BJ (cell line): ENCODE measurements around the gene SF3A1. TPM values are rescaled to one million over a fixed set of nuclear protein-coding genes. Genes with fewer than 3 reads are reported as not detected.

ENCODE experiments used
- CTCF ChIA-PET: fragments of 350-600 bp; formaldehyde crosslinking; extraction: SDS; loops from one replicate; lab custom pipeline; 2021; ENCODE audit warnings: antibody characterized with exemption, inconsistent platforms; lab: Yijun Ruan, JAX
- POLR2A ChIA-PET: fragments of 300-600 bp; sonication (Branson Sonifier 250); formaldehyde crosslinking; extraction: SDS; loops from one replicate; lab custom pipeline; 2021; ENCODE audit warnings: antibody characterized with exemption; lab: Charles Lee
- DNase-seq: peaks from one replicate; pipeline ENCODE4 v3.0.0-alpha.2; 2011; ENCODE audit warnings: low read depth
- H3K27me3 ChIP-seq: 2 replicates; pipeline ENCODE4 v1.6.0; 2011; ENCODE audit warnings: low read length; ENCODE audit not compliant: control insufficient read depth, insufficient read depth
- H3K36me3 ChIP-seq: 2 replicates; pipeline ENCODE4 v1.5.1; 2011; ENCODE audit warnings: low read length; ENCODE audit not compliant: control insufficient read depth, insufficient read depth
- H3K4me3 ChIP-seq: 2 replicates; pipeline ENCODE4 v1.5.1; 2011; ENCODE audit warnings: low read depth, mild to moderate bottlenecking, control low read depth, low read length
- polyA plus RNA-seq: library from polyadenylated mRNA; depleted of rRNA; stranded (reverse); fragments of >200 nt; gene quantifications from 2 replicates; pipeline ENCODE4 v1.2.3, GENCODE V29; 2011
- TF ChIP-seq, protein P1 (sequence below): IDR thresholded peaks from 2 replicates; pipeline ENCODE4 v1.5.1; 2011; ENCODE audit warnings: low read depth, mild to moderate bottlenecking, control low read depth, inconsistent platforms, low read length, moderate library complexity; ENCODE audit not compliant: insufficient read depth

The SF3A1 gene
- polyA plus RNA-seq, 1 experiment = 66.8 TPM

DNA sequence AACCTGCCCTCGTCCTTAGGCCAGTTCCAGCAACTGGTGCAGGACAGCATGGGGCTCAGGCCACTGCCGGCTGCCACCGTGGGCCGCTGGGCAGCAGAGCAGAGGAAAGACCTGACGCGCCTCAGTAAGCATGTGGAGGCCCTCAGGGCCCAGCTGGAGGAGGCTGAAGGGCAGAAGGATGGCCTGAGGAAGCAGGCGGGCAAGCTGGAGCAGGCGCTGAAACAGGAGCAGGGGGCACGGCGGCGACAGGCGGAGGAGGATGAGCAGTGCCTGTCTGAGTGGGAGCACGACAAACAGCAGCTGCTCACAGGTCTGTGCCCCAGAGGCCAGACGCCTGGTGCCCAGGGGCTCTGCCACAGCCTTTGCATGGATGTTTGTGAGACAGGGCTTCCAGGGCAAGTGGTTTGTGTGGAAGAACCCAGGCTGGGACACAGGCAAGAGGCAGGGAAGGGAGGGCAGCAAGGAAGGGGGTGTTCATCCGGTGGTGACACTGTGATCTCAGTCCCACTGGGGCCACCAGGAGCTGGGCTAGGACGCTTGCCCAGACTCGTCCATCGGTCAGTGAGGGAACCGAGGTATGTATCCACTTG is 14.0 kb upstream of the SF3A1 start:
- ChIA-PET POLR2A (no interaction called here), CTCF (no interaction called here)
- H3K36me3 ChIP-seq = peaks cover 5% of the 10 kb centered on the region

DNA sequence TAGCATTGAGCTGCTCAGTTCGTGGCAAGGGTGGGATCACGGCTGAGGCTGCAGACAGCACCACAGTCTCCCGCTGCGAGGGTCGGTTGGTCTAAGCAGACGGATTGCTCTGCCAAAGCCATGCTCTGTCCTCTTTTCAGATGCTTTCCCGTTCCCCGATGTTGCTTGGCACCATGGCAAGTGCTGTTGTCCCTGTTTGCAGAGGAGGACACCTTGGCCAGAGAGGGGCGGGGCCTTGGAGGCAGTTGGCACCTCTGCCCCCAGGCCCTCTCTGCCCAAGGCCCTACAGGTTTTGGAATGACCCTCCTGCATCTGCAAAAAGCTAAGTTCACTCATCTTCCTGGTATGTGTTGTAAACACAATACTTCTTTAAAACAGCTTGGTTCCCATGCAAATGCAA is 11.7 kb upstream of the SF3A1 start:
- Histone ChIP-seq H3K36me3 (peaks cover 5% of the 10 kb centered on the region), H3K4me3 (no peak overlapping the region), H3K27me3 (no peaks in the 10 kb centered on the region)
- POLR2A ChIA-PET = no interaction called here
- DNase-seq = no peak
- TF ChIP-seq, protein P1, sequence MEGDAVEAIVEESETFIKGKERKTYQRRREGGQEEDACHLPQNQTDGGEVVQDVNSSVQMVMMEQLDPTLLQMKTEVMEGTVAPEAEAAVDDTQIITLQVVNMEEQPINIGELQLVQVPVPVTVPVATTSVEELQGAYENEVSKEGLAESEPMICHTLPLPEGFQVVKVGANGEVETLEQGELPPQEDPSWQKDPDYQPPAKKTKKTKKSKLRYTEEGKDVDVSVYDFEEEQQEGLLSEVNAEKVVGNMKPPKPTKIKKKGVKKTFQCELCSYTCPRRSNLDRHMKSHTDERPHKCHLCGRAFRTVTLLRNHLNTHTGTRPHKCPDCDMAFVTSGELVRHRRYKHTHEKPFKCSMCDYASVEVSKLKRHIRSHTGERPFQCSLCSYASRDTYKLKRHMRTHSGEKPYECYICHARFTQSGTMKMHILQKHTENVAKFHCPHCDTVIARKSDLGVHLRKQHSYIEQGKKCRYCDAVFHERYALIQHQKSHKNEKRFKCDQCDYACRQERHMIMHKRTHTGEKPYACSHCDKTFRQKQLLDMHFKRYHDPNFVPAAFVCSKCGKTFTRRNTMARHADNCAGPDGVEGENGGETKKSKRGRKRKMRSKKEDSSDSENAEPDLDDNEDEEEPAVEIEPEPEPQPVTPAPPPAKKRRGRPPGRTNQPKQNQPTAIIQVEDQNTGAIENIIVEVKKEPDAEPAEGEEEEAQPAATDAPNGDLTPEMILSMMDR = no peak
- CTCF ChIA-PET = interaction anchor here (1.2 kb wide), 2 partner anchors 17 to 82 kb away, joined by 3 to 4 read pairs; no protein-coding TSS in a partner anchor

More for the DNA sequence above, 14.0 kb upstream of the SF3A1 start:
- no peak for DNase-seq
- TF ChIP-seq, protein P1 = no peak
- no peak overlapping the region for H3K4me3 ChIP-seq
- no peaks in the 10 kb centered on the region for H3K27me3 ChIP-seq

DNA sequence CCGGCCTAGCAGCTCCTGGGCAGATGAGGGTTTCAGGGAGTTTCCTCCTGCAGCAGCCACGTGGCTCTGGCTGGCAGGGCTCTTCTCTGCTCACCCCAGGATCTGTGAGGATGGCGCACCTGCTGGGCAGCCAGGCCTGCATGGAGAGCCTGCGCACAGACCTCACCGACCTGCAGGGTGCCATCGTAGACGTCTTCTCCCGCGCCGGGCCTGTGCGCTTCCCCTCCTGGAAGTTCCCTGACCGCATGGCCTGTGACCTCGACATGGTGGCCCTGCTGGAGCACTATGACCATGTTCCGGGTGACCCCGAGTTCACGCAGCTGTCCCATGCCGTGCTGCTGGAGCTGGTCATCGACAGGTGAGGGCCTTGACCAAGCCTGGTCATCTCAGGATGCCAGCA is 9.2 kb upstream of the SF3A1 start:
- peaks cover 5% of the 10 kb centered on the region for H3K36me3 ChIP-seq
- TF ChIP-seq, protein P1 = no peak
- H3K27me3 ChIP-seq = no peaks in the 10 kb centered on the region
- no peak for DNase-seq
- CTCF ChIA-PET = interaction anchor here (1.4 to 2.6 kb wide), 2 partner anchors 78 to 111 kb away, joined by 4 to 7 read pairs; no protein-coding TSS in a partner anchor
- POLR2A ChIA-PET = no interaction called here
- H3K4me3 ChIP-seq = no peak overlapping the region

DNA sequence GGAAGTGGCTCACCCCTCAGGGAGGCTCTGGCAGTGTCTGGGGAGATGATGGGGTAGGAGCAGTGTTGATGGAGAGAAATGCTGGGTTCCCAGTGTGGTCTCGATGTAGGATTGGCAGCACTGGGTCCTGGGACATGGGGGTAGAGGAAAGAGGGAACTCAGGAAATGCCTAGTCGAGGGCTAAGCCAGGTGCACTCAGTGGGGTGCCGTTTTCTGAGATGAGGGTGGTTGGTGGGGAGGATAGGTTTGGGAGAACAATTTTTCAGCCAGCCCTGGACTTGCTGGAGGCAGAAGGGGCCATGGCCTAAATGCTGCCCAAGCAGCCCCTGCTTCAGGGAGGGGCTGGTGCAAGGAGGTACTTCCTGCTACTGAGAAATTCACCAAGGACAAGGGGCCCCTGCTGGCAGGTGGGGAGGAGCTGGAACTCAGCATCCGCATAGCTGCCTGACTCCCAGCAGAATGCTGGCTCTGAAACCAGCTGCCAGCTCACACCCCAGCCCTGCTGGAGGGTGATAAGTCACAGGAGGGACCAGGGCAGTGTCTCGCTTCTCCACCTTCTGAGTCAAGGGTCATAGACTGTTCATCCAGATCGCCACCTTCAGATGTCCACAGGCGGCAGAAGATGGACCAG is 6.1 kb upstream of the SF3A1 start:
- Histone ChIP-seq H3K36me3 (peaks cover 5% of the 10 kb centered on the region), H3K27me3 (no peaks in the 10 kb centered on the region), H3K4me3 (no peak overlapping the region)
- no peak for DNase-seq
- ChIA-PET CTCF (interaction anchor here (1.2 kb wide), 1 partner anchor 75 kb away, joined by 4 read pairs; no protein-coding TSS in a partner anchor), POLR2A (no interaction called here)
- TF ChIP-seq, protein P1 = no peak

DNA sequence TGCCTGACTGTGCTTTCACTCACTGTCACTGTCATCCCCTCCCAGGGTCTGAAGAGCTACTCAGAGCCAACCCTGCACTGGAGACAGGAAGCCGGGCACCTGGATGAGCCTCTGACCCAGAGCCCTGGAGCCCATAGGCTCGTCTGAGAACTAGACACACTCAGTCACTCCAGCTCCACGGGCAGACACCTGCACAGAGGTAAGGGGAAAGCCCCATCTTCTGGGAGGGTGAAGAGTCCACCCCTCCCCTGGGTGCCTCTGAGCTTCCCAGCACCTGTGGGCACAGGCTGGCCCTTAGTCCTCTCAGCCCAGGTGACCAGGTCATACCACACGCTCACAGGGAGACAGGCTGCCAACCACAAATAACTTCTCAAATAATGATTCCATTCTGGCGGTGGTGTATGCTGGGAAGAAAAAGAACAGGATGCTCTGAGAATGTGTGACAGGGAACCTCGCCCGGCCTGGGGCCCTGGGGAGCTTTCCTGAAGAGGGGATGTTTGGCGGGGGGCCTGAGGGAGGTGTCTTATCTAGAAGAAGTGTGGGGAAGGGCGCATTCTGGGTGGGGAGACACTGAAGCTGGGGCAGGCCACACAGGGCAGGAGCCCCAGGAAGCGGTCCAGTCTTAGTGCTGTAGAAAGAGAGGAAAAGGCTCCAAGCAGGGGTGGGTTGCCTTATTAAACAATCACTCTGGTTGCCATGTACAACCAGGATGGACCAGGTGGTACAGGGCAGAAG is 5.4 kb upstream of the SF3A1 start:
- no peak for DNase-seq
- TF ChIP-seq, protein P1 = no peak
- CTCF ChIA-PET = no interaction called here
- H3K36me3 ChIP-seq = peaks cover 5% of the 10 kb centered on the region
- no peak overlapping the region for H3K4me3 ChIP-seq
- H3K27me3 ChIP-seq = no peaks in the 10 kb centered on the region
- POLR2A ChIA-PET = no interaction called here
